Mucosa of descending colon (tissue), 3 donors: ENCODE data around the gene HDAC8. TPM values are rescaled to one million over a fixed set of nuclear protein-coding genes. Genes with fewer than 3 reads are reported as not detected.

Source experiments
- ATAC-seq: fragments of 200-7000 bp; cut with Tn5 transposase; one replicate; pipeline ENCODE4 v1.9.1; 2020; ENCODE audit warnings: mild to moderate bottlenecking, moderate library complexity
- DNase-seq, 3 donors: peaks; one replicate each; pipeline ENCODE4 v3.0.0-alpha.2; 2020
- H3K36me3 ChIP-seq: fragments of 200-600 bp; one replicate; pipeline ENCODE4 v1.8.0; 2021; ENCODE audit warnings: low read depth, mild to moderate bottlenecking
- H3K4me1 ChIP-seq: fragments of 200-600 bp; one replicate; pipeline ENCODE4 v1.8.0; 2021; ENCODE audit warnings: low read depth, mild to moderate bottlenecking
- H3K4me3 ChIP-seq: fragments of 200-600 bp; one replicate; pipeline ENCODE4 v1.8.0; 2021; ENCODE audit warnings: mild to moderate bottlenecking
- H3K9me3 ChIP-seq: fragments of 200-600 bp; one replicate; pipeline ENCODE4 v1.8.0; 2021; ENCODE audit warnings: mild to moderate bottlenecking
- CTCF ChIP-seq: fragments of 200-600 bp; IDR thresholded peaks from one replicate; pipeline ENCODE4 v1.8.0; 2022; ENCODE audit warnings: antibody characterized with exemption, mild to moderate bottlenecking
- intact Hi-C, 2 donors: fragments of 100-400 bp; cut with DNase I in 1 of 2; cut with micrococcal nuclease in 1 of 2; formaldehyde crosslinking; loops; one replicate each; pipeline versions ENCODE4 v1.11.0 to v1.11.1; 2022; cut with DNase I, micrococcal nuclease
- total RNA-seq, 3 donors: library from RNA; stranded (reverse); fragmentation: NEBNext Ultra II Directional in 2 of 3; extraction: Animal tissue kit (Norgen Biotek cat#: 25700) in 2 of 3; gene quantifications; one replicate each; pipeline versions ENCODE4 v1.2.1 to v1.2.4, GENCODE V29; 2021 to 2023
- donor health status: DM: no; HTN: no; CAD: no; lungs with moderate emphysema.
- donor health status: DM: no; HTN: no; CAD: no.
- donor health status: DM: no; HTN: yes; CAD: no.

The HDAC8 gene
- total RNA-seq, 3 donors from 2014 or later, result 24.4 to 29.4 (median 28.5) TPM

DNA sequence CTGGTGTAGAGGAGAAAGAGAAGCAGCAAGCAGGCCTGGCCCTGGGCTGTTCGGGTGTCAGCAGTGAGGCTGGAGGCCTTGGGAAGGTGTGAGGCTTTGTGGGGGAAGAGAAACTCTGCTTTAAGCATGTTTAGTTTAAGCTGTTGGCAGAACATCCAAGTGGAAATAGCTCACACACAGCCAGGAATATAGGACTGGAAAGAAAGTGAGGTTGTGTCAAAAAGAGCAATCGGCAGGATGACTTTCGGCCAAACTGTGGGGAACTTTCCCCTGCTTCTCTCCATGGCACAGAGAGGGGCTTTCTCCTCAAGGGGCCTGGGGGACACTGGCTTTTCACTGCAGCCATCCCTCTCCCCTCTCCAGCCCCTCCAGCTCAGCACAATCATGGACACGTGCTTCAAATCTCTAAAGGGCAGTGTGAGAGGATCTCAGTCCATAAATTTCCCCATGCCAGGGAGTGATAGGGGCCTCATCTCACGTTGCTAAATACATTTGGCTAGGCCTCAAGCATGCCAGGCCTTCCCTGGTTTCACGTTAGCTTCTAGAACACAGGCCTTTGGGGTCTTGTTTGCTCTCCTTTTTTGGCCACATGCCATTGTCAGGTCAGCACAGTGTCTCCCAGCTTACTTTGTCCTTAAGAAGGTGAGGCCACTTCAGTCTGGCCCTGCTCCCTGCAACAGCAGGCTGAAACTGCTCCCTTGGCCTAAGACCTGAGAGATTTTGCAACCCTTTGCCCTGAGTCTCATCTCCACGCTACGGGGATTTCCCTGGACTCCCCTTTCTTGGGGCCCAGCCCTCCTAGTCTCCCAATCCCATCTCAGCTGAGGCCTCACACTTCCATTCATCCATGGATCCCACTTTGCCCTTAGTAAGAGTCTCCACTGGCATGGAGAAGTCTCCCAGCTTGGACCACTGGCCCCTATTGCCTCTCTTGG is 258.7 kb downstream of the HDAC8 start:
- no peak overlapping the region for H3K4me3 ChIP-seq
- no peaks in the 10 kb centered on the region for H3K36me3 ChIP-seq
- no peaks in the 10 kb centered on the region for H3K4me1 ChIP-seq
- DNase-seq, result no peak
- ATAC-seq, result no peak
- no peak for TF ChIP-seq CTCF
- H3K9me3 ChIP-seq, result no peaks in the 10 kb centered on the region
- intact Hi-C loops, result no loop called here

GRCh38 chrX:72312311-72312940 is 260.2 kb downstream of the HDAC8 start:
- ATAC-seq (no peak), DNase-seq (no peak)
- Histone ChIP-seq H3K4me1 (no peaks in the 10 kb centered on the region), H3K4me3 (no peak overlapping the region), H3K9me3 (no peaks in the 10 kb centered on the region), H3K36me3 (no peaks in the 10 kb centered on the region)
- no peak for TF ChIP-seq CTCF
- intact Hi-C loops, result no loop called here

DNA sequence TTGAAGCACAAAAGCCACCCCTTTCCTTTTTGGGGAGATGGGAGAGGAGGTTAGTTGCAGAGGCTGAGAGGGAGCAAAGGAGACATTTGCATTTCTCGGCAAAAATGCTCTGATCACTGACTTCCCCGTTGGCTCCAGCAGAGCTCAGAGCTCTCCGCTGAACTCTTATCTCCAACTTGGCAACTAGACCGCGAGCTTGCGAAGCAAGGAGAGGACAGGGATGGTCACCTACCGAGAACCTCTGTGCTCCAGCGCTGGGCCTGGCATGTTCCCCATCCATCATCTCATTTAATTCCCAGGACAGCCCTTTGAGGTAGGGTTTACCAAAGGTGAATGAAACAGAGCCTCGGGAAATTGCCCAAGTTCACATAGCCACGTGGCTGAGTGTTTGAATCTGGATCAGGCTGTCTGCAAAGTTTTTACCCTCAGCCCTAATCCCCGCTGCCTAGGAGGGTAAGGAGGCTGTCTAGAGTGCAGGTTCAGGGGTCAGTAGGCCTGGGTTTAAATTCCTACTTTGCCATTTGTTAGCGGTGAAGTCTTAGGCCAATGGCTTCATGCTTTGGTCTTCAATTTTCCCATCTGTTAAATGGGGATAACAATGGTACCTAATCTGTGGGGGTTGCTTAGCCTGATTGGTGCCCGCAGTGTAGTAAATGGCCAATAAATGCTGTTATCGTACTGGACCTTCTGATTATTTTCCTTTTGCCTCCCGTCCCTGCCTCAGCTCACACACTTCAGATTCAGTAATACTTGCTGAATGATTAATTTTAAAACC is 263.2 kb downstream of the HDAC8 start:
- peak in 1 of 3 donors; percentile 7 for DNase-seq
- TF ChIP-seq CTCF, result no peak
- Histone ChIP-seq H3K4me3 (no peak overlapping the region), H3K9me3 (no peaks in the 10 kb centered on the region), H3K4me1 (no peaks in the 10 kb centered on the region), H3K36me3 (no peaks in the 10 kb centered on the region)
- intact Hi-C loops, result no loop called here
- peak; percentile 27 for ATAC-seq

DNA sequence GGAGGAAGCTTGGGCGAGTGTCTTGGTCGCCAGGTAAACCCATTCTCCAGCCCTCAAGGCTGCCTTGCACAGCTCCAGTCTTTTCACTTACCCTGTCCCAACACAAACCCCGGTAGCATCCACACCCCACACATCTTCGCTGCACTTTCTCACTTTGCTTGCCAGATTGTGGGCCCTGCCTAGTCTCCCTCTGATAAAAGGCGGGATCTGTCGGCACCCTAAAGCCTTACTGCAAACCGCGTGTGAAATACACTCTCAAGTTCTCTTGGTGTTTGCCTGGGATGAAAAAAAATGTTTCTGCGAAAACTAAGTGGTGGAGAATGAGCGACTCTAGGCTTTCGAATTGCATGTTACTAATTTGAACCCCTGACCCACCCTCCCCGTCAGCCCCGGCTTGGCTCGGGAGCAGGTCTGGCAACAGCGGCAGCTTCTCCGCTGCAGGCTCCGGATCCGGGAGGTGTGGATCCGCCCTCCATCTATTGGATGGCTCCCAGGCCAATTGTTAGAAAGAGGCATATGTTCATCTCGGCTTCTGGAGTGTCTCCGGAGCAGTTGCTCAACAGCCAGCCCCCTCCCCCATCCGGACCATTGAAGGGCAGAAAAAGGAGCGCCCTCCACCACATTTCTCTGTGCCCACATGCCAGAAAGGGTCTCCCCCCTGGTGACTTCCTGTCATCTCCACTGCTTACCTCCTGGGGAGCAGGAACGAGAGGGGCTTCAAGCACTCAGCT is 263.9 kb downstream of the HDAC8 start:
- H3K36me3 ChIP-seq, result no peaks in the 10 kb centered on the region
- no peak overlapping the region for H3K4me3 ChIP-seq
- no peaks in the 10 kb centered on the region for H3K4me1 ChIP-seq
- ATAC-seq (peak; percentile 78), DNase-seq (peak; percentile 66 to 83 (median 75))
- no peaks in the 10 kb centered on the region for H3K9me3 ChIP-seq
- no peak for TF ChIP-seq CTCF
- intact Hi-C loops, result no loop called here

- no peaks in the 10 kb centered on the region for H3K9me3 ChIP-seq
- H3K4me1 ChIP-seq, result no peaks in the 10 kb centered on the region
- ATAC-seq (no peak), DNase-seq (no peak)
- TF ChIP-seq CTCF, result no peak
- H3K4me3 ChIP-seq, result no peak overlapping the region
- no peaks in the 10 kb centered on the region for H3K36me3 ChIP-seq
- intact Hi-C loops, result no loop called here
Observed at GRCh38 chrX:72308209-72308565, 264.5 kb downstream of the HDAC8 start.
